ENCODE data around the gene GAGE12F. TPM values are rescaled to one million over a fixed set of nuclear protein-coding genes. Genes with fewer than 3 reads are reported as not detected.
"Not testable (repeated sequence)": the region's sequence is repeated elsewhere in the genome, so short reads cannot be mapped to it uniquely, and the experiment has no call there.

GAGE12F gene
- total RNA-seq: not detected in 2 replicates

DNA sequence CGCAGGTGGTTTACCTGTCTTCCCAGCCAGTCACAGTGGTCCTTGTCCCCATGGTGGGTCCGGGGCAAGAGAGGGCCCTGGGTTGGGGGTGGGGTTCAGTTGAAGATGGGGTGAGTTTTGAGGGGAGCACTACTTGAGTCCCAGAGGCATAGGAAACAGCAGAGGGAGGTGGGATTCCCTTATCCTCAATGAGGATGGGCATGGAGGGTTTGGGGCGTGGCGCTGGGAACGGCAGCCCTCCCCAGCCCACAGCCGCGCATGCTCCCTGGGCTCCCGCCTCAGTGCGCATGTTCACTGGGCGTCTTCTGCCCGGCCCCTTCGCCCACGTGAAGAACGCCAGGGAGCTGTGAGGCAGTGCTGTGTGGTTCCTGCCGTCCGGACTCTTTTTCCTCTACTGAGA lies at the start of gene GAGE12F:
Gene GAGE12F, plus strand, starts transcription at position 301 of the 400 bp plus-strand sequence. CDS start 1,155 bp downstream, outside the sequence.
- not testable (repeated sequence) for DNase-seq (ENCODE audit: low read depth, low spot score)

DNA sequence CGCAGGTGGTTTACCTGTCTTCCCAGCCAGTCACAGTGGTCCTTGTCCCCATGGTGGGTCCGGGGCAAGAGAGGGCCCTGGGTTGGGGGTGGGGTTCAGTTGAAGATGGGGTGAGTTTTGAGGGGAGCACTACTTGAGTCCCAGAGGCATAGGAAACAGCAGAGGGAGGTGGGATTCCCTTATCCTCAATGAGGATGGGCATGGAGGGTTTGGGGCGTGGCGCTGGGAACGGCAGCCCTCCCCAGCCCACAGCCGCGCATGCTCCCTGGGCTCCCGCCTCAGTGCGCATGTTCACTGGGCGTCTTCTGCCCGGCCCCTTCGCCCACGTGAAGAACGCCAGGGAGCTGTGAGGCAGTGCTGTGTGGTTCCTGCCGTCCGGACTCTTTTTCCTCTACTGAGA lies 28.8 kb upstream of the GAGE12F start, which contains the start of gene GAGE12C:
Gene GAGE12C, plus strand, starts transcription at position 301 of the 400 bp plus-strand sequence. CDS start 1,155 bp downstream, outside the sequence.
- not testable (repeated sequence) for DNase-seq (ENCODE audit: low read depth, low spot score)

- not testable (repeated sequence) for DNase-seq (ENCODE audit: low read depth, low spot score)
These were observed 19.2 kb upstream of the GAGE12F start, which contains the start of gene GAGE12D for GRCh38 chrX:49541433-49541832. Gene GAGE12D, plus strand, starts transcription at chrX:49541733. Its CDS starts 1,155 bp downstream, at chrX:49542888.

- not testable (repeated sequence) for DNase-seq (ENCODE audit: low read depth, low spot score)
These were observed 9.7 kb upstream of the GAGE12F start, which contains the start of gene GAGE12E for GRCh38 chrX:49550989-49551388. Gene GAGE12E, plus strand, starts transcription at chrX:49551289. Its CDS starts 1,155 bp downstream, at chrX:49552444.

GRCh38 chrX:49568728-49569127 lies 8.1 kb downstream of the GAGE12F start:
- DNase-seq (ENCODE audit: low read depth, low spot score): not testable (repeated sequence)

- DNase-seq (ENCODE audit: low read depth, low spot score): not testable (repeated sequence)
These were observed 8.5 kb downstream of the GAGE12F start for GRCh38 chrX:49569152-49569551.

GRCh38 chrX:49570100-49570499 lies 9.5 kb downstream of the GAGE12F start, which contains the start of gene GAGE12G:
Gene GAGE12G, plus strand, starts transcription at chrX:49570400. Its CDS starts 1,155 bp downstream, at chrX:49571555.
- DNase-seq (ENCODE audit: low read depth, low spot score): not testable (repeated sequence)

GRCh38 chrX:49579649-49580048 lies 19.0 kb downstream of the GAGE12F start, which contains the start of gene GAGE12H:
Gene GAGE12H, plus strand, starts transcription at chrX:49579949. Its CDS starts 1,155 bp downstream, at chrX:49581104.
- not testable (repeated sequence) for DNase-seq (ENCODE audit: low read depth, low spot score)

DNA sequence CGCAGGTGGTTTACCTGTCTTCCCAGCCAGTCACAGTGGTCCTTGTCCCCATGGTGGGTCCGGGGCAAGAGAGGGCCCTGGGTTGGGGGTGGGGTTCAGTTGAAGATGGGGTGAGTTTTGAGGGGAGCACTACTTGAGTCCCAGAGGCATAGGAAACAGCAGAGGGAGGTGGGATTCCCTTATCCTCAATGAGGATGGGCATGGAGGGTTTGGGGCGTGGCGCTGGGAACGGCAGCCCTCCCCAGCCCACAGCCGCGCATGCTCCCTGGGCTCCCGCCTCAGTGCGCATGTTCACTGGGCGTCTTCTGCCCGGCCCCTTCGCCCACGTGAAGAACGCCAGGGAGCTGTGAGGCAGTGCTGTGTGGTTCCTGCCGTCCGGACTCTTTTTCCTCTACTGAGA lies 28.6 kb downstream of the GAGE12F start, which contains the start of gene GAGE2A:
Gene GAGE2A, plus strand, starts transcription at position 301 of the 400 bp plus-strand sequence. CDS start 1,155 bp downstream, outside the sequence.
- not testable (repeated sequence) for DNase-seq (ENCODE audit: low read depth, low spot score)

DNA sequence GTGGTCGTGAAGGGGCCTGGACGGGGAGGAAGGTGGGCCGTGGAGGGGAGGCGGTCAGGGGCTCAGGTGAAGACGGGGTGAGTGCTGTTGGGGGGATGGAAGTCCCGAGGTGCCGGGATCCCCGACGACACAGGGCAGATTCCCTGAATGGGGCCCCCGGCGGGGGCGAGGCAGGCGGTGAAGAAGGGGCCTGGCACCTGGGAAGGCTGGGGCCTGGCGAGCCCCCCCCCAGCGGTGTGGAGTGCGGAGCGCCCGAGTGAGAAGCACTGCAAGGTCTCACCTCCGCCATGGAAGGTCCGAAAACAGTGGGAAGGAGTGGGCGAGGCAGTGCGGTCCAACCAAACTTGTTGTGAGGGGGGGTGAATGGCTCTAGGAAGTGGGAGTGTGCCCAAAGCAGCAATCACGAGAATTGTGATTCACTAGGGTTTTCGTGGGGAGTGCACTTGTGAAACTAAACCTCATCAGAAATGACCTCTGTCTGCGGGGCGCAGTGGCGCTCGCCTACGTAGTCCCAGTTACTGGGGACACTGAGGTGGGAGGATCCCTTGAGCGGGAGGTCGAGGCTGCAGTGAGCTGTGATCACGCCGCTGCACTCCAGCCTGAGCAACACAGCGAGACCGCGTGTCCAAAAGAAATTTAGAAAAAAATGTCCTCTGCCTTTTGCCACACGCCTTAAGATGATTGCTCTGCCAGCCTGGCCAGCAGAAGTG lies 29.3 kb downstream of the GAGE12F start:
- DNase-seq (ENCODE audit: low read depth, low spot score): not testable (repeated sequence)

DNA sequence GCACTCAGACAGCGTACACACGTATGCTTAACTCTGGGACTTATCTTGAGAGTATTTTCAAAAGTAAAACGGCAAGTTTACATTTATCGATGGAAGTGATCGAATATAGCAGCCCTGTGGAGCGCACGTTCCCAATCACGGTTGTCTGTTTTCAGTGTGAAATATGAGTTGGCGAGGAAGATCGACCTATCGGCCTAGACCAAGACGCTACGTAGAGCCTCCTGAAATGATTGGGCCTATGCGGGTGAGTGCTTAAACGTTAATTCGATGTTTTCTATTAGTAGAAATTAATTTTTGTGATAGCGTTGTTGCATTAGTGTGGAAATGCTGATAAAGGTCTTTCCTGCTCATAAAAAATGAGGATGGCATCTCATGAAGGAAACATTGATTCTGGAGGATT lies 29.8 kb downstream of the GAGE12F start:
- not testable (repeated sequence) for DNase-seq (ENCODE audit: low read depth, low spot score)

- DNase-seq (ENCODE audit: low read depth, low spot score): not testable (repeated sequence)
These were observed 38.1 kb downstream of the GAGE12F start, which contains the start of gene GAGE1 for GRCh38 chrX:49598720-49599119. Gene GAGE1, plus strand, starts transcription at chrX:49599020. Its CDS starts 1,155 bp downstream, at chrX:49600175.

- no peak for DNase-seq (ENCODE audit: low read depth, low spot score)
These were observed 50.2 kb downstream of the GAGE12F start for GRCh38 chrX:49610718-49611310.

Other genes with a start within 250 kb of the GAGE12F start
- gene GAGE12J, start 238.8 kb upstream of the GAGE12F start, total RNA-seq: not detected in 2 replicates
- not detected in 2 replicates for gene GAGE13, start 229.3 kb upstream of the GAGE12F start, total RNA-seq
- gene GAGE12C, start 28.7 kb upstream of the GAGE12F start, total RNA-seq: not detected in 2 replicates
- gene GAGE12D, start 19.1 kb upstream of the GAGE12F start, total RNA-seq: not detected in 2 replicates
- gene GAGE12E, start 9.6 kb upstream of the GAGE12F start, total RNA-seq: not detected in 2 replicates
- not detected in 2 replicates for gene GAGE12G, start 9.6 kb downstream of the GAGE12F start, total RNA-seq
- not detected in 2 replicates for gene GAGE12H, start 19.1 kb downstream of the GAGE12F start, total RNA-seq
- not detected in 2 replicates for gene GAGE2A, start 28.7 kb downstream of the GAGE12F start, total RNA-seq
- not detected in 2 replicates for gene GAGE1, start 38.2 kb downstream of the GAGE12F start, total RNA-seq
- gene PAGE1, start 135.1 kb downstream of the GAGE12F start, total RNA-seq: not detected in 2 replicates